HEK293 (cell line): Measurements from ENCODE around the gene ZNF200.

ENCODE experiments used
- ATF2 ChIP-seq: fragments of 450-650 bp; formaldehyde crosslinking; IDR thresholded peaks from 2 replicates; pipeline ENCODE4 v1.5.1; 2016; ENCODE audit warnings: missing biosample characterization, missing genetic modification characterization, low read depth
- KLF10 ChIP-seq: fragments of 450-650 bp; IDR thresholded peaks from 2 replicates; pipeline ENCODE4 v1.5.1; 2018; ENCODE audit warnings: missing biosample characterization, mild to moderate bottlenecking, missing genetic modification characterization
- KLF7 ChIP-seq: fragments of 450-650 bp; formaldehyde crosslinking; IDR thresholded peaks from 2 replicates; pipeline ENCODE4 v1.5.1; 2016; ENCODE audit warnings: missing biosample characterization, missing genetic modification characterization, borderline replicate concordance
- KLF9 ChIP-seq: fragments of 450-650 bp; formaldehyde crosslinking; IDR thresholded peaks from 2 replicates; pipeline ENCODE4 v1.5.1; 2016; ENCODE audit warnings: missing biosample characterization, missing genetic modification characterization, low read depth
- ZBTB48 ChIP-seq: fragments of 450-650 bp; formaldehyde crosslinking; IDR thresholded peaks from 2 replicates; pipeline ENCODE4 v1.5.1; 2016; ENCODE audit warnings: missing biosample characterization, missing genetic modification characterization
- ZBTB6 ChIP-seq: fragments of 450-650 bp; formaldehyde crosslinking; IDR thresholded peaks from 2 replicates; pipeline ENCODE4 v1.5.1; 2017; ENCODE audit warnings: missing biosample characterization, missing genetic modification characterization
- ZNF112 ChIP-seq: fragments of 450-650 bp; formaldehyde crosslinking; IDR thresholded peaks from 2 replicates; pipeline ENCODE4 v1.5.0; 2017; ENCODE audit warnings: missing biosample characterization, missing genetic modification characterization
- ZNF114 ChIP-seq: fragments of 450-650 bp; formaldehyde crosslinking; IDR thresholded peaks from 2 replicates; pipeline ENCODE4 v1.5.0; 2017; ENCODE audit warnings: missing biosample characterization, missing genetic modification characterization
- ZNF155 ChIP-seq: fragments of 450-650 bp; formaldehyde crosslinking; IDR thresholded peaks from 2 replicates; pipeline ENCODE4 v1.5.1; 2016; ENCODE audit warnings: missing biosample characterization, missing genetic modification characterization
- ZNF16 ChIP-seq: fragments of 450-650 bp; formaldehyde crosslinking; IDR thresholded peaks from 2 replicates; pipeline ENCODE4 v1.5.1; 2016; ENCODE audit warnings: low read depth, missing biosample characterization, missing genetic modification characterization
- ZNF175 ChIP-seq: fragments of 450-650 bp; formaldehyde crosslinking; IDR thresholded peaks from 2 replicates; pipeline ENCODE4 v1.5.1; 2016; ENCODE audit warnings: missing biosample characterization, missing genetic modification characterization
- ZNF202 ChIP-seq: fragments of 450-650 bp; formaldehyde crosslinking; IDR thresholded peaks from 2 replicates; pipeline ENCODE4 v1.5.1; 2016; ENCODE audit warnings: missing biosample characterization, missing genetic modification characterization, borderline replicate concordance
- ZNF223 ChIP-seq: fragments of 450-650 bp; formaldehyde crosslinking; IDR thresholded peaks from 2 replicates; pipeline ENCODE4 v1.5.1; 2016; ENCODE audit warnings: missing biosample characterization, missing genetic modification characterization
- ZNF350 ChIP-seq: fragments of 450-650 bp; formaldehyde crosslinking; IDR thresholded peaks from 2 replicates; pipeline ENCODE4 v1.5.0; 2017; ENCODE audit warnings: missing biosample characterization, mild to moderate bottlenecking, missing genetic modification characterization
- ZNF37A ChIP-seq: fragments of 450-650 bp; IDR thresholded peaks from 2 replicates; pipeline ENCODE4 v1.5.1; 2018; ENCODE audit warnings: missing biosample characterization, missing genetic modification characterization
- ZNF423 ChIP-seq: fragments of 450-650 bp; formaldehyde crosslinking; IDR thresholded peaks from 2 replicates; pipeline ENCODE4 v1.5.1; 2016; ENCODE audit warnings: missing biosample characterization, missing genetic modification characterization
- ZNF426 ChIP-seq: fragments of 450-650 bp; formaldehyde crosslinking; IDR thresholded peaks from 2 replicates; pipeline ENCODE4 v1.5.1; 2017; ENCODE audit warnings: missing biosample characterization, missing genetic modification characterization, mild to moderate bottlenecking, inconsistent platforms, moderate library complexity
- ZNF449 ChIP-seq: fragments of 450-650 bp; formaldehyde crosslinking; IDR thresholded peaks from 2 replicates; pipeline ENCODE4 v1.5.1; 2017; ENCODE audit warnings: missing biosample characterization, mild to moderate bottlenecking, missing genetic modification characterization, moderate library complexity
- ZNF488 ChIP-seq: fragments of 450-650 bp; formaldehyde crosslinking; IDR thresholded peaks from 2 replicates; pipeline ENCODE4 v1.5.1; 2016; ENCODE audit warnings: missing biosample characterization, missing genetic modification characterization
- ZNF514 ChIP-seq: fragments of 450-650 bp; formaldehyde crosslinking; IDR thresholded peaks from 2 replicates; pipeline ENCODE4 v1.5.1; 2016; ENCODE audit warnings: missing biosample characterization, missing genetic modification characterization
- ZNF544 ChIP-seq: fragments of 450-650 bp; formaldehyde crosslinking; IDR thresholded peaks from 2 replicates; pipeline ENCODE4 v1.5.0; 2017; ENCODE audit warnings: missing biosample characterization, missing genetic modification characterization
- ZNF548 ChIP-seq: fragments of 450-650 bp; formaldehyde crosslinking; IDR thresholded peaks from 2 replicates; pipeline ENCODE4 v1.5.1; 2016; ENCODE audit warnings: missing biosample characterization, missing genetic modification characterization
- ZNF558 ChIP-seq: fragments of 450-650 bp; formaldehyde crosslinking; IDR thresholded peaks from 2 replicates; pipeline ENCODE4 v1.5.1; 2016; ENCODE audit warnings: missing biosample characterization, missing genetic modification characterization
- ZNF626 ChIP-seq: fragments of 450-650 bp; sonication (Bioruptor Pico); formaldehyde crosslinking; IDR thresholded peaks from 2 replicates; pipeline ENCODE4 v1.5.1; 2018; ENCODE audit warnings: missing biosample characterization, missing genetic modification characterization, inconsistent platforms
- ZNF692 ChIP-seq: fragments of 450-650 bp; formaldehyde crosslinking; IDR thresholded peaks from 2 replicates; pipeline ENCODE4 v1.5.1; 2016; ENCODE audit warnings: missing biosample characterization, missing genetic modification characterization
- ZNF704 ChIP-seq: fragments of 450-650 bp; formaldehyde crosslinking; IDR thresholded peaks from 2 replicates; pipeline ENCODE4 v1.5.1; 2016; ENCODE audit warnings: missing biosample characterization, missing genetic modification characterization
- ZNF76 ChIP-seq: fragments of 450-650 bp; formaldehyde crosslinking; IDR thresholded peaks from 2 replicates; pipeline ENCODE4; 2016; ENCODE audit warnings: low read depth, missing biosample characterization, missing genetic modification characterization, borderline replicate concordance
- ZNF785 ChIP-seq: fragments of 450-650 bp; formaldehyde crosslinking; IDR thresholded peaks from 2 replicates; pipeline ENCODE4 v1.5.1; 2016; ENCODE audit warnings: missing biosample characterization, missing genetic modification characterization
- ZNF792 ChIP-seq: fragments of 450-650 bp; formaldehyde crosslinking; IDR thresholded peaks from 2 replicates; pipeline ENCODE4 v1.5.1; 2016; ENCODE audit warnings: missing biosample characterization, missing genetic modification characterization
- ZSCAN18 ChIP-seq: fragments of 450-650 bp; formaldehyde crosslinking; IDR thresholded peaks from 2 replicates; pipeline ENCODE4 v1.5.1; 2016; ENCODE audit warnings: missing biosample characterization, missing genetic modification characterization
- ZSCAN23 ChIP-seq: fragments of 450-650 bp; formaldehyde crosslinking; IDR thresholded peaks from 2 replicates; pipeline ENCODE4 v1.5.1; 2016; ENCODE audit warnings: missing biosample characterization, missing genetic modification characterization

ZNF200 gene

GRCh38 chr16:3187798-3188674, 46.9 kb downstream of the ZNF200 start, which contains the start of gene OR1F1 (continued):
- TF ChIP-seq ZNF76 (tag by site-specific recombination) (0 out of 2 replicates have a peak, but pooled peaks have one; percentile 38), KLF9 (tag by site-specific recombination) (no peak), ZNF558 (peak; percentile 88), ZNF792 (tag by site-specific recombination) (peak; percentile 82; the same call in 1 of the 2 replicates), ZNF175 (no peak), ZNF488 (tag by site-specific recombination) (no peak), ZNF37A (tag by site-specific recombination) (no peak), ZBTB48 (tag by site-specific recombination) (no peak), ZNF514 (tag by site-specific recombination) (no peak), ZNF785 (tag by site-specific recombination) (peak; percentile 93), ZSCAN23 (tag by site-specific recombination) (peak; percentile 74; the same call in 1 of the 2 replicates), ZNF223 (tag by site-specific recombination) (no peak), ZNF548 (tag by site-specific recombination) (no peak), ZNF544 (tag by site-specific recombination) (no peak), ZNF202 (tag by site-specific recombination) (no peak), KLF10 (peak; percentile 75), ZNF423 (peak; percentile 84), ZNF626 (tag by site-specific recombination) (no peak), ZNF155 (no peak), ZNF16 (tag by site-specific recombination) (no peak), ZNF704 (tag by site-specific recombination) (no peak), ZNF112 (tag by site-specific recombination) (no peak), ZNF114 (tag by site-specific recombination) (no peak), ZBTB6 (tag by site-specific recombination) (peak; percentile 58; the same call in 1 of the 2 replicates), ATF2 (tag by site-specific recombination) (no peak), ZNF692 (tag by site-specific recombination) (peak; percentile 88), ZNF426 (no peak), ZNF449 (tag by site-specific recombination) (no peak), ZNF350 (tag by site-specific recombination) (no peak), KLF7 (tag by site-specific recombination) (no peak), ZSCAN18 (tag by site-specific recombination) (no peak)
